Ishikawa (cell line): ENCODE results near the gene VTI1A.

Source experiments
- EP300 ChIP-seq: IDR thresholded peaks from 2 replicates; pipeline ENCODE4 v1.6.1; 2012; ENCODE audit warnings: borderline replicate concordance
- ZBTB7A ChIP-seq: IDR thresholded peaks from 2 replicates; pipeline ENCODE4 v1.6.1; 2012; ENCODE audit warnings: low read depth

GRCh38 chr10:112487964-112488363 lies 40.9 kb downstream of the VTI1A start:
- TF ChIP-seq EP300 (no peak), ZBTB7A (no peak)
